ENCODE measurements around the gene FANCC.
A peak's percentile ranks its signal among the peaks of the same experiment; 100 is the strongest.

Gene FANCC

DNA sequence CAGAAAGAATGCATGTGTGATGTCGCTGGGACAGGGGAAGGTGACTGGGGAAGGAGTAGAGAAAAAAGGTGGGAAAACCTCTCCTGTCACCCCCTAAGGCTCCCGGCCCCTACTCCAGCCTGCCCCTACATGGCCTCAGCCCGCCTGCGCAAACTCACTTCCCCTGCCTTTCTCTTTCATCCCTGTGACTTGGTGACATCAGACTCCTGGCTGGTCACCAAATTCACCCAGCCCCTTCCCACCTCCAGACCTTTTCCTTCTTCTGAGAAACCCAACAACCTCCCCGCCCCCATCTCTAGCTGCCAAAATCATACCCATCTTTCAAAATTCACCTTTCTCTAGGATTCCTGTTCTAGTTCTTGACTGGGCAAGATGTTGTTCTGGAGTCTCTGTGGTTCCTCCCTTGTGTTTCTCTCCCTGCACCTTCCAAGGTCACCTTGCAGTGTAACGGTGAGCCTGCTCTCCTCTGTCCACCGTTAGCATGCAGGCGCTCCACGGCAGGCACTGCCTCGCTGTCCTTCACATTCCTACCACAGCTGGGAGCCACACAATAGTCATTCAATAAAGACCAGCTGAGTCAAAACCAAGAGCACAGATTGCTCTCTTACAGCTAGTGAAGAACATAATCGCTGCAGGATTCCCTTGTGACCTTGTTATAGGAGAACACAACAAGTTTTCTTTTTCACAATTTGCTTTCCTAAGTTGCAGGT is 134.5 kb downstream of the FANCC start:
- FAIRE-seq = no peak

DNA sequence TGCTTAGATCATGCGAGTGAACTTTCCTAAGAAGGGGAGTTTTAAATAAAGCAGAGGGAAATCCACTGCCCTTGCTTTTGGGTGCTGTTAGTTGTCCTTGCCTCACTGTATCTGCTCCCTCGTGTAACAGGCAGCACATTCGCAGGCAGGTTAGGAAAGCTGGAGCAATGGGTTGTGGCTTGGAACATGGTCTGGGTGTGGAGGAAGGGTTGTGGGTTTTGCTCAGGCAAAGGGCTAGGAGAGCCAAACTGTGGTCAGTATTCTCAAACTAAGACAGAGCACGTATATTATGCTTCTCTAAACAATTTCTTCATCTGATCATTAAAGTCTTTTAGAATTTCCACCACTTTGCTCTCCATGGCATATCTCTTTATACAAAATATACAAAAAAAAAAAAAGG is 135.7 kb downstream of the FANCC start:
- no peak for FAIRE-seq

- peak; percentile 77 for FAIRE-seq
Observed at GRCh38 chr9:95181226-95181818, 136.2 kb downstream of the FANCC start.

DNA sequence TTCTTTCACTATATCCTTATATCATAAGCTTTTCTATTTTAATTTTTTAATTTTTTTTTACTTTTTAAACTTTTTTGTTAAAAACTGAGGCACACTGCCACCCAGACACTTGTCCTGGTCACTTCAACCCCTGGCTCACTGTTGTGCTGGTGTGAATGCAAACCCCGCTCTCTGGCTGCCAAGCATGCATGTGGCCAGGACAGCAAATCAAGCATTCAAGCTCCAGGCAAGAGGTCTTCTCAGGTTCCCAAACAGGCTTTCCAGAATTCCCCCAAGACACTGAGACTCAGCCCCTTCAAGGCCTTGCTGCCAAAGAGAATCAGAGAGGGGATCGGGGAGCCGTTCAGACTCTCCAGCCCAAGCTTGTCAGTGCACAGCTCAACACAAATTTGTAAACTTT is 139.9 kb downstream of the FANCC start:
- FAIRE-seq = no peak

DNA sequence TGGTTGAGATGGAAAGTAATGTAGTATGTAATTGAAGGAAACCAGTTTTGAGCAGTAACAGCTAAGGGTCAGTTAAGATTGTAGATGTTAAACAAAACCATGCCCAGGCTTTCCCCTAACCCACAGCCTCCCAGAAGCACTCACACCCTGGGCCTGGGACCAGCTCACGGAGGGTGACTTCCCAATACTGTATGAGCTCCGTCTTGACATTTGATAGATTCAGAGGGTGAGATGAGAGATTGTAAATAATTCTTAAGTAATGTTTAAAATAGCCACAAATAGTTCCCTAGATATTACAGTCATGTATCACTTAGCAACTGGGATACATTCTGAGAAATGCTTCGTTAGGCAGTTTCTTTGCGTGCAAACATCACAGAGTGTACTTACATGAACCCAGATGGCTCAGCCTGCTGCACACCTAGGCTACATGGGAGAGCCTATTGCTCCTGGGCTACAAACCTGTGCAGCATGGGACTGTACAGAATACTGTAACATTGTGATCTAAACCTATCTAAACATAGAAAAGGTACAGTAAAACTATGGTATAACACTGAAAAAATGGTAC is 140.7 kb downstream of the FANCC start:
- FAIRE-seq = no peak

DNA sequence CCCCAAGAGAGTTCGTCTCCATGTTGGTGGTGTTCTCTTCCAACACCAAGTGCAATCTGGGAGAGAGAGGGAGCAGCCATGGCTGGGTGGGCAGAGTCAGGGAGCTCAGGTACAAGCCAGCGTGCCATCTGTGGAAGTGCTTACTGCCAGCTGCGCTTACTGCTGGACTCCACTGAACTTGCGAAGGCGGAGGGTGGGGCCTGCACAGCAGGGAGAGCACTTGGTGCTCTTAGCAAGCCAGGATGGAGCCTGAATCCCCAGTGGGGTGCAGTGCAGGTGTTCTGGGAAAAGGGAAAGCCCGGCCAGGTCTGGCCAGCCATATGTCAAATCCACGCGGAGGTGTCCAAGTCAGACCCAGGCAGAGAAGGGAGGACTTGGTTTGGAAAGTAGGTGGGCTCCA is 142.0 kb downstream of the FANCC start:
- no peak for FAIRE-seq

- FAIRE-seq = no peak
Observed at GRCh38 chr9:95174038-95174437, 143.5 kb downstream of the FANCC start.

DNA sequence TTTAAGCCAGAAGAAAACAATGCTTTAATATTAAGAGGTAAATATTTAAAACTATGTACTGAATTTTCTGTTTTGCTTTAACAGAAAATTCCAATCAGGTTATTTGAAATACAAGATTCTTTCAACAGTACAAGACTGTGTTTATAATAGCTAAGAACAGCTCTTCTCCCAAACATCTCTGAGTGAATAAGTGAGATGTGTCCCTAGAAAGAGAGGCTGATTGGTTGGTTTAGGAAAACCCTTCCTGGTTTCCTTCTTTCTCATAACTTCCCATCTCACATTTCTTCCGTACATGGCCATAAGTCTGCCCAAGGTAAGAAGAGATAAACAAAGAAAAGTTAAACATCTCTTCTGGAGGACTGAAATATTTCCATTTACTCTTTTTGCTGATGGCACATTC is 145.9 kb downstream of the FANCC start:
- FAIRE-seq = no peak

DNA sequence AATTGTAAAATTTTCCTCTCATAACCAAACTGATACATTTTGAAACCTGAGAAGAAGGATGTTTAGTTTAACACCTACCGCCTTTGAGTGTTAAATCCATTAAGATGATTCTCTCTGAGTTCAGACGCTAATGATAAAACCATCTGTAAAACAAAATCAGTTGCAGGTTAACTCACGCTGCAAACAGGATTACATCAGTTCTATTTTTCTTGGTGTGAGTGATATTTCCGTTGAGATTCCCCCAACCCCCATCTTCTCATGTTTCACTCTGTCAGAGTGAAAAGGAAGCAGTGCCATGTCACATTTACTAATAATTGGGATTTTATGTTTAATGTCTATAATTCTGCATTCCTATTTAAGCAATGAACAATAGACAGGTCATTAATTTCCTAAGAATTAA is 146.5 kb downstream of the FANCC start:
- no peak for FAIRE-seq

GRCh38 chr9:95167998-95168397 is 149.5 kb downstream of the FANCC start:
- peak; percentile 46 for FAIRE-seq

- FAIRE-seq = peak; percentile 11
Observed at GRCh38 chr9:95165004-95165403, 152.5 kb downstream of the FANCC start.

GRCh38 chr9:95157481-95158151 is 159.9 kb downstream of the FANCC start:
- FAIRE-seq = no peak

GRCh38 chr9:95156074-95156473 is 161.4 kb downstream of the FANCC start:
- FAIRE-seq = no peak

DNA sequence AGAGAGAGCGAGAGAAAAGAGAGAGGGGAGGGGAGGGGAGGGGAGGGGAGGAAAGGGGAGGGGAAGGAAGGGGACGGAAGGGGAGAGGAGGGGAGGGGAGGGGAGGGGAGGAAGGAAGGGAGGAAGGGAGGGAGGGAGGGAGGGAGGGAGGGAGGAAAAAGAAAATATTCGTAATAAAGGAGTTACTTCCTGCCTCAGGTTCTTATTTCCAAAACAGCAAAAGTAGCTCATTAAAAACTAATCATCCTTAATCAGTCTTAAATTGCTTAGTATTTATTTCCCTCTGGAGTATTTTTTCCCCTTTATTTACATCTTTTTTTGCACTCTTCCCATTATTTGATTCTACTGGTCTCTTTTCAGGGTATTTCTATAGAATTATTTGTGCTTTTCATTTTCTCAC is 162.3 kb downstream of the FANCC start:
- no peak for FAIRE-seq

DNA sequence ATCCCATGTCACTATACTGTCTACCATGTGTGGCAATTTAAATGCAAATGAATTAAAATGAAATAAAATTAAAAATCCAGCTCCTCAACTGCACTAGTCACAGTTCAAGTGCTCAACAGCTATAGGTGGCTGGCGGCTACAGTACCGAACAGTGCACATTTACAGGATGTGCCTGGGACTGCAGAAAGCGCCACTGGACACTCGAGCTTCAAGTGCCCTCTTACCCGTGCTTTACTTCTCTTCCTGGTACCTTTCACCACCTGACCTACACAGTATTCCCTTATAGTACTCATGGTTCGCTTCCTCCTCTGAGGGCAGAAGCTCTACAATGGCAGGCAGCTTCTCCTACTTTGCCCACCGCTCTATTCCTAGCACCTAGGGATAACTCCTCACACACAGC is 166.6 kb downstream of the FANCC start:
- no peak for FAIRE-seq

GRCh38 chr9:95148208-95148520 is 169.3 kb downstream of the FANCC start:
- no peak for FAIRE-seq

DNA sequence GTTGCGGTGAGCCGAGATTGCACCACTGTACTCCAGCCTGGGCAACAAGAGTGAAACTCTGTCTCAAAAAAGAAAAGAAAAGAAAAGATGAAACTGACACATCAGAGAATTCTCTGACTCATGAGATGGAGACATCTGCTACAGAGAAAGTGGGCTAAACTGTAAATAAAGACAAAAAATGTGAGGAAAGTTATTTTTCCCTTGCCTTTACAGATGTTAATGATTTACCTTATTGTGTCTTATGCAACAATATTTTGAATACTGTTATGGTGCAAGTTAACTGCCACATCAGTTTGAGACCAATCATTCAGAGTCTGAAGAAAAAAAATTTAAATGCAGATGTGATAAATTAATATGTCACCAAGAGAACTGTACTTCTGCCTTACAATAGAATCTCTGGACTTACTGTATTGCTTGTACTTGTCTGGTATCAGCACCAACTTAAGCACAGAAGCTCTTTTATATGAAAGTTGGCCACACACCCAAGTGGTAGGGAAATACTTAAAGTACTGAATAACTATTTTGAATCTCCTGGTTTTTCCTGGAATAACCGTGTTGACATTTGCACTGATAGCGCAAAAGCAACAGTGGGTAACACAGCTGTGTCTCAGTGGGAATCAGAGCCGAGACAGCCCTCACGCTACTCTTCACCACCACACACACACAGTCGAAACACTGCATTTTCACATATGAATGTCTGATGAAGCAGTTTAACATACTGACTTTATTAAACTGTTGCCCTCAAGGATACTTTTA is 169.9 kb downstream of the FANCC start:
- FAIRE-seq = no peak

- FAIRE-seq = no peak
Observed at GRCh38 chr9:95143591-95144561, 173.6 kb downstream of the FANCC start.

GRCh38 chr9:95142728-95143127 is 174.8 kb downstream of the FANCC start:
- FAIRE-seq = no peak

DNA sequence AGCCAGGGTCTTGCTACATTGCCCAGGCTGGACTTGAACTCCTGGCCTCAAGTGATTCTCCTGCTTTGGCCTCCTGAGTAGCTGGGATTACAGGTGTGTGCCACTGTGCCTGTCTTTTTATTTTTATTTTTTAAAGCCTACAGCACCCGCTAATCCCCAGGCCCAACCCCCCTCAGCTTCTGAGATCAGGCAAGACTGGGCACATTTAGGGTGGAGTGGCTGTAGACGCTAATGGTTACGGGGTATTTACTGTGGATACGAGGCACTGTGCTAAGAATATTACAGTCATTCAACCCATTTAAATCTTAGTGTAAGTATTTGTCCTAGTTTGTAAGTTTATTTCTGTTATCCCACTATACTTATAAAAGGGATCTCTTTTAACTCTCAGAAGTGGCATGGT is 175.2 kb downstream of the FANCC start:
- no peak for FAIRE-seq

- FAIRE-seq = no peak
Observed at GRCh38 chr9:95140821-95141220, 176.7 kb downstream of the FANCC start.

DNA sequence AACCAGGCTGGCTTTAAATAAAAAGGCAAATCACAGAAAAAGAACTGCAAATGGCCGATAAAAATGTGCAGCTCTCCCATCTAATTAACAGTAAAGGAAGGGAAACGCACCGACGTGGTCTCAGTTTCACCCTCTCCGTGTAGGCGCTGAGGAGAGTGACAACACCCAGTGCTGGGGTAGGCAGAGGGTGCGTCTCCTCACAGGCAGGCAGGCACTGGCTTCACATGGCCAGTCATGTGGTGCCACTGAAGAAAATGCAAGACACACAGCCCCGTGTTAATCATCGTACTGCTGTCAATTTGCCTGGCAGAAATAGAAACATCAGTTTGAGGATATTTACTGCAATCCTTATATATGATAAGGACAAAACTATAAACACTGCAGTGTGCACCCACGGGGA is 178.4 kb downstream of the FANCC start:
- no peak for FAIRE-seq

All from G401.6 (cell line).